HCT116 (cell line): ENCODE data around the gene ANKRD2. TPM values are rescaled to one million over a fixed set of nuclear protein-coding genes. Genes with fewer than 3 reads are reported as not detected.

ENCODE experiments used
- ATAC-seq: fragments of 200-7000 bp; cut with Tn5 transposase; 2 replicates; pipeline ENCODE4 v1.9.1; 2020; ENCODE audit warnings: mild to moderate bottlenecking, moderate library complexity
- BruUV-seq: library from RNA; stranded (reverse); fragments of 400-500 nt; replicated peaks from 2 replicates; lab custom pipeline; 2021; lab: Mats Ljungman, UMichigan
- CTCF ChIA-PET: fragments of 300-600 bp; sonication (Branson Sonifier 250); formaldehyde crosslinking; loops from one replicate; lab custom pipeline; 2021; ENCODE audit warnings: antibody characterized with exemption; lab: Charles Lee
- POLR2A ChIA-PET: fragments of 300-600, 350-600 bp; sonication (Branson Sonifier 250); formaldehyde crosslinking; loops from one replicate; lab custom pipeline; 2021; ENCODE audit warnings: antibody characterized with exemption; lab: Charles Lee
- RAD21 ChIA-PET, 2 experiments: fragments of 300-600 bp; sonication (Branson Sonifier 250); formaldehyde crosslinking; loops; one replicate each; lab custom pipeline; 2023; ENCODE audit warnings: low total read pairs in 2 of 2; ENCODE audit not compliant: uncharacterized antibody in 2 of 2, unreplicated experiment in 2 of 2, low non-redundant PET in 1 of 2; lab: Charles Lee
- DNase-seq: peaks from one replicate; pipeline ENCODE4 v3.0.0-alpha.2; 2010; ENCODE audit warnings: low read depth, low spot score
- H2AFZ ChIP-seq: fragments of 200-600 bp; shearing (Covaris generic), sonication (generic); 2 replicates; pipeline ENCODE4 v1.6.1; 2017; ENCODE audit warnings: low read depth, mixed run types, mixed read lengths, antibody characterized with exemption, low read length; ENCODE audit not compliant: poor library complexity, severe bottlenecking
- H3K27ac ChIP-seq: 2 replicates; pipeline ENCODE4 v1.5.1; 2012; ENCODE audit warnings: low read depth, low read length
- H3K27me3 ChIP-seq: fragments of 200-600 bp; sonication (generic); 2 replicates; pipeline ENCODE4 v1.6.1; 2016; ENCODE audit warnings: mixed run types, low read length, mixed read lengths; ENCODE audit not compliant: insufficient read depth
- H3K36me3 ChIP-seq, 2 experiments: fragments of 200-500 bp in 1 of 2; fragments of 200-600 bp in 1 of 2; sonication (Bioruptor generic) in 1 of 2; sonication (generic) in 1 of 2; 2 replicates each; pipeline versions ENCODE4 v1.5.1 to v1.6.1; 2014 to 2016; ENCODE audit warnings: low read length in 2 of 2, inconsistent platforms in 1 of 2, mixed read lengths in 1 of 2, mixed run types in 1 of 2; ENCODE audit not compliant: insufficient read depth in 2 of 2, control insufficient read depth in 1 of 2
- H3K4me1 ChIP-seq, 2 experiments: fragments of 200-600 bp in 1 of 2; sonication (generic) in 1 of 2; 2 replicates each; pipeline versions ENCODE4 v1.5.1 to v1.6.1; 2012 to 2017; ENCODE audit warnings: low read length in 2 of 2, inconsistent platforms in 1 of 2, mild to moderate bottlenecking in 1 of 2, mixed read lengths in 1 of 2, mixed run types in 1 of 2, moderate library complexity in 1 of 2; ENCODE audit not compliant: insufficient read depth in 2 of 2, control insufficient read depth in 1 of 2
- H3K4me2 ChIP-seq: fragments of 200-600 bp; sonication (generic); 2 replicates; pipeline ENCODE4 v1.6.1; 2017; ENCODE audit warnings: mixed run types, low read length, mixed read lengths
- H3K4me3 ChIP-seq, 2 experiments: fragments of 200-600 bp in 1 of 2; sonication (generic) in 1 of 2; replicated peaks in 1 of 2; 2 replicates each; pipeline ENCODE4 v1.5.1; 2011 to 2016; ENCODE audit warnings: low read length in 2 of 2, control low read depth in 1 of 2, low read depth in 1 of 2, mild to moderate bottlenecking in 1 of 2, mixed read lengths in 1 of 2, mixed run types in 1 of 2
- H3K79me2 ChIP-seq: fragments of 200-600 bp; sonication (generic); 2 replicates; pipeline ENCODE4 v1.6.1; 2017; ENCODE audit warnings: mild to moderate bottlenecking, mixed run types, low read length, moderate library complexity, mixed read lengths; ENCODE audit not compliant: insufficient read depth
- H3K9ac ChIP-seq: fragments of 200-600 bp; sonication (generic); 2 replicates; pipeline ENCODE4 v1.6.1; 2016; ENCODE audit warnings: low read length, mixed read lengths
- H3K9me2 ChIP-seq: fragments of 200-600 bp; sonication (generic), shearing (Covaris generic); 2 replicates; pipeline ENCODE4 v1.6.1; 2017; ENCODE audit warnings: mixed run types, mild to moderate bottlenecking, moderate library complexity; ENCODE audit not compliant: insufficient read depth
- H3K9me3 ChIP-seq, 2 experiments: fragments of 200-500 bp in 1 of 2; fragments of 200-600 bp in 1 of 2; sonication (Bioruptor generic) in 1 of 2; sonication (generic) in 1 of 2; 2 replicates each; pipeline ENCODE4 v1.6.1; 2014 to 2017; ENCODE audit warnings: low read length in 2 of 2, mixed read lengths in 2 of 2, inconsistent platforms in 1 of 2, low read depth in 1 of 2, mild to moderate bottlenecking in 1 of 2, mixed run types in 1 of 2, moderate library complexity in 1 of 2; ENCODE audit not compliant: control insufficient read depth in 1 of 2, insufficient read depth in 1 of 2
- H4K20me1 ChIP-seq: fragments of 200-600 bp; sonication (generic), shearing (Covaris generic); 2 replicates; pipeline ENCODE4 v1.6.1; 2017; ENCODE audit warnings: mixed run types, mild to moderate bottlenecking, moderate library complexity; ENCODE audit not compliant: insufficient read depth
- CBX3 ChIP-seq: IDR thresholded peaks from 2 replicates; pipeline ENCODE4 v1.6.1; 2012; ENCODE audit warnings: low read depth
- CEBPB ChIP-seq: IDR thresholded peaks from 2 replicates; pipeline ENCODE4 v1.6.1; 2012; ENCODE audit warnings: low read depth
- CTCF ChIP-seq, 3 experiments: fragments of 200-600 bp in 1 of 3; sonication (generic) in 1 of 3; IDR thresholded peaks in 2 of 3; conservative IDR thresholded peaks in 1 of 3; 2 replicates each; pipeline ENCODE4 v1.5.1; 2012 to 2017; ENCODE audit warnings: low read depth in 2 of 3, low read length in 2 of 3, antibody characterized with exemption in 1 of 3, borderline replicate concordance in 1 of 3, control low read depth in 1 of 3, mild to moderate bottlenecking in 1 of 3, mixed read lengths in 1 of 3, mixed run types in 1 of 3, moderate library complexity in 1 of 3; ENCODE audit not compliant: insufficient read depth in 1 of 3
- FOSL1 ChIP-seq: IDR thresholded peaks from 2 replicates; pipeline ENCODE4 v1.6.1; 2012; ENCODE audit warnings: low read depth
- POLR2A ChIP-seq: IDR thresholded peaks from 2 replicates; pipeline ENCODE4 v1.7.0; 2011; ENCODE audit warnings: borderline replicate concordance; ENCODE audit not compliant: insufficient read depth, insufficient read length; ENCODE audit errors: extremely low read depth
- POLR2AphosphoS5 ChIP-seq: IDR thresholded peaks from 2 replicates; pipeline ENCODE4 v1.6.1; 2011; ENCODE audit warnings: mild to moderate bottlenecking, low read depth, low read length, moderate library complexity
- REST ChIP-seq: IDR thresholded peaks from 2 replicates; pipeline ENCODE4 v1.6.1; 2012; ENCODE audit warnings: low read depth
- SIN3A ChIP-seq: IDR thresholded peaks from 2 replicates; pipeline ENCODE4 v1.6.1; 2012; ENCODE audit warnings: low read depth
- SRF ChIP-seq: IDR thresholded peaks from 2 replicates; pipeline ENCODE4 v1.6.1; 2012; ENCODE audit warnings: low read depth
- TCF7L2 ChIP-seq: IDR thresholded peaks from 2 replicates; pipeline ENCODE4 v1.7.0; 2011; ENCODE audit warnings: borderline replicate concordance, inconsistent platforms; ENCODE audit not compliant: insufficient read depth, insufficient read length; ENCODE audit errors: extremely low read depth
- ZBTB33 ChIP-seq: IDR thresholded peaks from 2 replicates; pipeline ENCODE4 v1.6.1; 2011; ENCODE audit warnings: mild to moderate bottlenecking, low read length, moderate library complexity; ENCODE audit not compliant: insufficient replicate concordance; ENCODE audit errors: extremely low read depth
- ZFX ChIP-seq: fragments of 450-650 bp; IDR thresholded peaks from 2 replicates; pipeline ENCODE4 v1.6.1; 2017
- intact Hi-C: fragments of 100-400 bp; cut with micrococcal nuclease; formaldehyde crosslinking; loops from 2 replicates; pipeline ENCODE4 v1.10.0; 2022
- total RNA-seq: library from RNA; stranded (reverse); gene quantifications from one replicate; pipeline ENCODE4 v1.2.1, GENCODE V29; 2021; ENCODE audit not compliant: unreplicated experiment
- TF ChIP-seq, protein P1 (sequence below): IDR thresholded peaks from 2 replicates; pipeline ENCODE4 v1.6.1; 2012
- TF ChIP-seq, protein P2 (sequence below): IDR thresholded peaks from 2 replicates; pipeline ENCODE4 v1.6.1; 2012

Gene ANKRD2
- total RNA-seq, 1 experiment from 2014 or later: 0.15 TPM

GRCh38 chr10:97566336-97566996 is 6.1 kb upstream of the ANKRD2 start:
- H3K4me1 ChIP-seq: peaks cover 10 to 12% of the 10 kb centered on the region in 2 experiments
- BruUV-seq: no TSS peak
- H3K27ac ChIP-seq: no peak overlapping the region
- TF ChIP-seq CEBPB (no peak), CTCF (IDR thresholded peaks at IDR 0.05 in 2 of 3, conservative IDR thresholded peaks at IDR 0.05 in 1 of 3; ENCODE audit: borderline replicate concordance in 1 of 3, insufficient read depth in 1 of 3, low read depth in 2 of 3, low read length in 2 of 3) (no peak), SRF (no peak), CBX3 (no peak), ZFX (no peak), POLR2A (no peak), REST (no peak), SIN3A (no peak), ZBTB33 (no peak), POLR2AphosphoS5 (no peak), FOSL1 (no peak), TCF7L2 (no peak)
- TF ChIP-seq, protein P1, sequence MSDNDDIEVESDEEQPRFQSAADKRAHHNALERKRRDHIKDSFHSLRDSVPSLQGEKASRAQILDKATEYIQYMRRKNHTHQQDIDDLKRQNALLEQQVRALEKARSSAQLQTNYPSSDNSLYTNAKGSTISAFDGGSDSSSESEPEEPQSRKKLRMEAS: no peak
- TF ChIP-seq, protein P2, sequence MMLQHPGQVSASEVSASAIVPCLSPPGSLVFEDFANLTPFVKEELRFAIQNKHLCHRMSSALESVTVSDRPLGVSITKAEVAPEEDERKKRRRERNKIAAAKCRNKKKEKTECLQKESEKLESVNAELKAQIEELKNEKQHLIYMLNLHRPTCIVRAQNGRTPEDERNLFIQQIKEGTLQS: no peak
- no peak overlapping the region for H3K9ac ChIP-seq
- ChIA-PET RAD21 (no interaction called here), CTCF (no interaction called here), POLR2A (no interaction called here)
- H3K4me2 ChIP-seq: no peak overlapping the region
- H3K9me3 ChIP-seq: peaks cover 0 to 15% of the 10 kb centered on the region in 2 experiments; a peak in 1 of 4 replicates
- no peaks in the 10 kb centered on the region for H3K79me2 ChIP-seq
- H4K20me1 ChIP-seq: no peaks in the 10 kb centered on the region
- H3K27me3 ChIP-seq: no peaks in the 10 kb centered on the region
- no peak overlapping the region for H3K4me3 ChIP-seq
- intact Hi-C loops: no loop called here
- no peak for ATAC-seq
- H3K9me2 ChIP-seq: no peaks in the 10 kb centered on the region
- H3K36me3 ChIP-seq: no peaks in the 10 kb centered on the region
- DNase-seq: no peak
- no peak overlapping the region for H2AFZ ChIP-seq
